IMR-90 (cell line): ENCODE results near the gene ARHGEF2. TPM values are rescaled to one million over a fixed set of nuclear protein-coding genes. Genes with fewer than 3 reads are reported as not detected.

Source experiments
- ATAC-seq: fragments of 200-7000 bp; cut with Tn5 transposase; 2 replicates; pipeline ENCODE4 v1.9.1; 2020; ENCODE audit warnings: low read depth, mild to moderate bottlenecking, moderate library complexity
- BruUV-seq: library from RNA; stranded (reverse); fragments of 400-500 nt; replicated peaks from 2 replicates; lab custom pipeline; 2021; lab: Mats Ljungman, UMichigan
- CTCF ChIA-PET: fragments of 300-600 bp; formaldehyde crosslinking; extraction: SDS; loops from one replicate; lab custom pipeline; 2021; ENCODE audit warnings: antibody characterized with exemption; lab: Yijun Ruan, JAX
- POLR2A ChIA-PET: fragments of 300-600 bp; sonication (Branson Sonifier 250); formaldehyde crosslinking; loops from one replicate; lab custom pipeline; 2022; ENCODE audit warnings: antibody characterized with exemption; ENCODE audit not compliant: unreplicated experiment; lab: Charles Lee
- DNase-seq: peaks from one replicate; pipeline ENCODE4 v3.0.0; 2013
- H2AFZ ChIP-seq: replicated peaks from 2 replicates; pipeline ENCODE3; 2013; ENCODE audit warnings: low read length, mild to moderate bottlenecking; ENCODE audit not compliant: poor library complexity
- H2AK5ac ChIP-seq: 2 replicates; pipeline ENCODE4 v1.6.1; 2013; ENCODE audit warnings: low read depth, low read length, inconsistent platforms
- H2AK9ac ChIP-seq: replicated peaks from 2 replicates; pipeline ENCODE3; 2013; ENCODE audit warnings: mild to moderate bottlenecking, low read depth, low read length, moderate library complexity; ENCODE audit not compliant: poor library complexity
- H2BK120ac ChIP-seq: 2 replicates; pipeline ENCODE4 v1.6.1; 2013; ENCODE audit warnings: low read depth, low read length, inconsistent platforms
- H2BK15ac ChIP-seq: 3 replicates; pipeline ENCODE4 v1.6.1; 2013; ENCODE audit warnings: low read depth, low read length, inconsistent platforms
- H2BK20ac ChIP-seq: 2 replicates; pipeline ENCODE4 v1.6.1; 2013; ENCODE audit warnings: low read depth, mild to moderate bottlenecking, inconsistent platforms, low read length, moderate library complexity
- H2BK5ac ChIP-seq: 2 replicates; pipeline ENCODE4 v1.6.1; 2013; ENCODE audit warnings: mild to moderate bottlenecking, low read depth, low read length, inconsistent platforms; ENCODE audit not compliant: poor library complexity, severe bottlenecking
- H3K14ac ChIP-seq: replicated peaks from 2 replicates; pipeline ENCODE4 v1.6.1; 2013; ENCODE audit warnings: low read depth, low read length, inconsistent platforms
- H3K18ac ChIP-seq: 2 replicates; pipeline ENCODE4 v1.6.1; 2013; ENCODE audit warnings: low read depth, low read length, control low read depth
- H3K23ac ChIP-seq: 2 replicates; pipeline ENCODE4 v1.6.1; 2013; ENCODE audit warnings: low read depth, low read length, inconsistent platforms
- H3K27ac ChIP-seq: 2 replicates; pipeline ENCODE4 v1.5.1; 2013; ENCODE audit warnings: mild to moderate bottlenecking, control low read depth, low read length; ENCODE audit not compliant: insufficient read depth
- H3K27me3 ChIP-seq: 2 replicates; pipeline ENCODE4 v1.6.1; 2013; ENCODE audit warnings: low read length; ENCODE audit not compliant: control insufficient read depth, insufficient read depth
- H3K36me3 ChIP-seq: 2 replicates; pipeline ENCODE4 v1.6.1; 2013; ENCODE audit warnings: low read length, mixed read lengths; ENCODE audit not compliant: control insufficient read depth, insufficient read depth
- H3K4ac ChIP-seq: 2 replicates; pipeline ENCODE4 v1.6.1; 2013; ENCODE audit warnings: low read depth, low read length, inconsistent platforms
- H3K4me1 ChIP-seq: 2 replicates; pipeline ENCODE4 v1.6.1; 2013; ENCODE audit warnings: low read length, mixed read lengths; ENCODE audit not compliant: control insufficient read depth, insufficient read depth
- H3K4me2 ChIP-seq: 2 replicates; pipeline ENCODE4 v1.6.1; 2013; ENCODE audit warnings: low read depth, mild to moderate bottlenecking, control low read depth, low read length, moderate library complexity
- H3K4me3 ChIP-seq: 2 replicates; pipeline ENCODE4 v1.5.1; 2013; ENCODE audit warnings: low read depth, mild to moderate bottlenecking, control low read depth, low read length, moderate library complexity; ENCODE audit not compliant: insufficient read depth
- H3K56ac ChIP-seq: 2 replicates; pipeline ENCODE4 v1.6.1; 2013; ENCODE audit warnings: low read length, inconsistent platforms; ENCODE audit not compliant: insufficient read depth; ENCODE audit errors: extremely low read depth
- H3K79me1 ChIP-seq, 2 experiments: 2 replicates each; pipeline ENCODE4 v1.6.1; 2013; ENCODE audit warnings: low read length in 2 of 2, inconsistent platforms in 1 of 2, low read depth in 1 of 2
- H3K9ac ChIP-seq: 2 replicates; pipeline ENCODE4 v1.6.1; 2013; ENCODE audit warnings: low read depth, low read length, control low read depth
- H3K9me1 ChIP-seq: 2 replicates; pipeline ENCODE4 v1.6.1; 2013; ENCODE audit warnings: low read length, inconsistent platforms; ENCODE audit not compliant: insufficient read depth
- H3K9me3 ChIP-seq: 2 replicates; pipeline ENCODE4 v1.6.1; 2013; ENCODE audit warnings: low read length; ENCODE audit not compliant: control insufficient read depth, insufficient read depth
- H4K20me1 ChIP-seq: 2 replicates; pipeline ENCODE4 v1.6.1; 2013; ENCODE audit warnings: low read length, inconsistent platforms; ENCODE audit not compliant: insufficient read depth
- H4K5ac ChIP-seq: 2 replicates; pipeline ENCODE4 v1.6.1; 2013; ENCODE audit warnings: mild to moderate bottlenecking, low read depth, low read length, control low read depth
- H4K8ac ChIP-seq, 2 experiments: 2 replicates each; pipeline ENCODE4 v1.6.1; 2013; ENCODE audit warnings: low read depth in 2 of 2, low read length in 2 of 2, control low read depth in 1 of 2, inconsistent platforms in 1 of 2
- H4K91ac ChIP-seq: 2 replicates; pipeline ENCODE4 v1.6.1; 2013; ENCODE audit warnings: low read depth, low read length, inconsistent platforms; ENCODE audit not compliant: insufficient read depth
- BHLHE40 ChIP-seq: fragments of 150-350 bp; IDR thresholded peaks from 2 replicates; pipeline ENCODE4 v1.6.1; 2016; ENCODE audit warnings: mild to moderate bottlenecking, low read depth, low read length
- MAFK ChIP-seq: IDR thresholded peaks from 2 replicates; pipeline ENCODE4 v1.6.1; 2012; ENCODE audit warnings: low read depth, low read length, improper control_type of control experiment
- MXI1 ChIP-seq: IDR thresholded peaks from 2 replicates; pipeline ENCODE4 v1.6.1; 2012; ENCODE audit warnings: low read depth, mild to moderate bottlenecking, low read length, moderate library complexity, borderline replicate concordance
- NFE2L2 ChIP-seq: fragments of 150-350 bp; IDR thresholded peaks from 2 replicates; pipeline ENCODE4 v1.6.1; 2016; ENCODE audit warnings: low read depth, mild to moderate bottlenecking, low read length
- POLR2A ChIP-seq: IDR thresholded peaks from 2 replicates; pipeline ENCODE4 v1.6.1; 2012; ENCODE audit warnings: mild to moderate bottlenecking, low read depth, low read length
- RFX5 ChIP-seq: IDR thresholded peaks from 2 replicates; pipeline ENCODE4 v1.8.0; 2012; ENCODE audit warnings: low read depth, mild to moderate bottlenecking, low read length, moderate library complexity
- SMC3 ChIP-seq: fragments of 150-350 bp; IDR thresholded peaks from 2 replicates; pipeline ENCODE4 v1.6.1; 2016; ENCODE audit warnings: low read depth, mild to moderate bottlenecking, antibody characterized with exemption, low read length, moderate library complexity
- WGBS, 2 experiments: methylation state at CpG; one replicate each; pipeline versions ENCODE4 v1.1.5 to v1.1.7; 2013; ENCODE audit warnings: missing lambda C conversion rate in 2 of 2; ENCODE audit not compliant: insufficient read length in 1 of 2; ENCODE audit errors: extremely low coverage in 2 of 2; 5-methylcytosine and 5-hydroxymethylcytosine counted together
- dilution Hi-C: fragments of 300-500 bp; cut with HindIII; formaldehyde crosslinking; loops from one replicate; pipeline ENCODE4 v1.14.3; 2018; ENCODE audit warnings: low sequenced_read_pairs; ENCODE audit not compliant: unreplicated experiment
- in situ Hi-C: fragments of 300-500 bp; cut with MboI; formaldehyde crosslinking; loops from 3 replicates; pipeline ENCODE4 v1.14.3; 2019; ENCODE audit warnings: low sequenced_read_pairs, inconsistent platforms, mixed read lengths
- intact Hi-C: fragments of 100-400 bp; cut with micrococcal nuclease; formaldehyde crosslinking; loops from 2 replicates; pipeline ENCODE4 v1.10.0; 2022
- polyA plus RNA-seq, 3 experiments: library from polyadenylated mRNA; depleted of rRNA; stranded (reverse); fragments of >200 nt; gene quantifications; 2 replicates each; pipeline ENCODE4 v1.2.3, GENCODE V29; 2012; ENCODE audit warnings: low replicate concordance in 1 of 3
- total RNA-seq: library from RNA; depleted of rRNA; stranded (reverse); fragments of >200 nt; gene quantifications from 2 replicates; pipeline ENCODE4 v1.2.3, GENCODE V29; 2012
- TF ChIP-seq, protein P1 (sequence below): conservative IDR thresholded peaks from 2 replicates; pipeline ENCODE4 v1.5.1; 2012; ENCODE audit warnings: mild to moderate bottlenecking, low read depth, low read length, improper control_type of control experiment

Gene ARHGEF2
- total and polyA plus RNA-seq, 2 of the 4 experiments (the other 2 are of a cell fraction), result 91.8 to 117 TPM

DNA sequence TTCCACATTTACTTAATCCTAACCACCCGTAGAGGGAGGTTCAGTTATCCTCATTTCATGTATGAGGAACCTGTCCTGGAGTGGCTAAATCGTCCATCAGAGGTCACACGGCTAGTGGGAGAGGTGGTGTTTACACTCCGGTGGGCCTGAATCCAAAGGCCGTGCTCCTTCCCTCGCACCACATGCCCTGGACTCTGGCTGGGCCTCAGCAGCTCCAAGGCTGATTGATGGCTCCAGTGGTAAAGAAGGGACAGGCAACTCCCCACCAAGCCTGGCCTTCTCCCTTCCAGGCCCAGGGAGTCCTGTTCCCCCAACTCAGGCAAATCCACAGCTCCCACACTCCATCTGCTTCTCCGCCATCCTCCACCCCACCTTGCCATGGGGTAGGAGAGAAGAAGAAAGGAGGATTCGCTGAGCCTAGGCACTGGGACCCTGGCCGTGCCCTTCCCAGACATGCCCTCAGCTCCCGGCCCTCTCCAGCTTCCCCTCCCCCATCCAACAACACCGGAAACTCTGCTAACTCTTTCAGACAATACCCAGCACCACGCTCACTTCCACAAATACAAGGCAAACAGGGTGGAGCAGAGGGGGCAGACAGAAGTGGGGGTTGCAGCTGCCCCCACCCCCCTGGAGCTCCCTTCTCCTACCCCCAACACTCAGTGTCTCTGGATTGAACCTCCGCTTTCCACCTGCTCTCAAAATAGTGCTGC is 10.9 kb downstream of the ARHGEF2 start:
- intact Hi-C loops, result no loop called here
- in situ Hi-C loops, result no loop called here
- peaks cover 37 to 82% of the 10 kb centered on the region in 2 experiments for H3K79me1 ChIP-seq
- H3K27ac ChIP-seq, result peak overlapping the region; percentile 82
- ChIA-PET CTCF (interaction anchor here (1.0 to 1.4 kb wide), 2 partner anchors 13 to 22 kb away, joined by 4 read pairs; no protein-coding TSS in a partner anchor), POLR2A (interaction anchor here (0.5 to 0.7 kb wide), 2 partner anchors 9 kb away, joined by 3 to 5 read pairs; no protein-coding TSS in a partner anchor)
- H2BK15ac ChIP-seq, result peak overlapping the region; percentile 56; the same call in 1 of the 3 replicates
- peak overlapping the region; percentile 25 for H3K9ac ChIP-seq
- peaks cover 50% of the 10 kb centered on the region for H3K4me1 ChIP-seq
- DNase-seq (no peak), ATAC-seq (no peak)
- peaks cover 69% of the 10 kb centered on the region for H3K36me3 ChIP-seq
- H2AFZ ChIP-seq, result no peak overlapping the region
- peak overlapping the region; percentile 14; the same call in 1 of the 2 replicates for H3K23ac ChIP-seq
- H3K27me3 ChIP-seq, result no peaks in the 10 kb centered on the region
- dilution Hi-C loops, result no loop called here
- peak overlapping the region; percentile 57; the same call in 1 of the 2 replicates for H4K91ac ChIP-seq
- peak overlapping the region; percentile 78 for H2AK5ac ChIP-seq
- H2BK20ac ChIP-seq, result no peak overlapping the region
- WGBS, 2 experiments, result no CpG with 5 or more reads among the region's 13 CpGs
- peak overlapping the region; percentile 14 for H4K5ac ChIP-seq
- H3K9me1 ChIP-seq, result peaks cover 43% of the 10 kb centered on the region
- peak overlapping the region; percentile 68 for H3K4ac ChIP-seq
- peak overlapping the region; percentile 67 for H2BK5ac ChIP-seq
- TF ChIP-seq MXI1 (no peak), SMC3 (no peak), MAFK (no peak), RFX5 (no peak), BHLHE40 (no peak), POLR2A (no peak), NFE2L2 (no peak)
- TF ChIP-seq, protein P1, sequence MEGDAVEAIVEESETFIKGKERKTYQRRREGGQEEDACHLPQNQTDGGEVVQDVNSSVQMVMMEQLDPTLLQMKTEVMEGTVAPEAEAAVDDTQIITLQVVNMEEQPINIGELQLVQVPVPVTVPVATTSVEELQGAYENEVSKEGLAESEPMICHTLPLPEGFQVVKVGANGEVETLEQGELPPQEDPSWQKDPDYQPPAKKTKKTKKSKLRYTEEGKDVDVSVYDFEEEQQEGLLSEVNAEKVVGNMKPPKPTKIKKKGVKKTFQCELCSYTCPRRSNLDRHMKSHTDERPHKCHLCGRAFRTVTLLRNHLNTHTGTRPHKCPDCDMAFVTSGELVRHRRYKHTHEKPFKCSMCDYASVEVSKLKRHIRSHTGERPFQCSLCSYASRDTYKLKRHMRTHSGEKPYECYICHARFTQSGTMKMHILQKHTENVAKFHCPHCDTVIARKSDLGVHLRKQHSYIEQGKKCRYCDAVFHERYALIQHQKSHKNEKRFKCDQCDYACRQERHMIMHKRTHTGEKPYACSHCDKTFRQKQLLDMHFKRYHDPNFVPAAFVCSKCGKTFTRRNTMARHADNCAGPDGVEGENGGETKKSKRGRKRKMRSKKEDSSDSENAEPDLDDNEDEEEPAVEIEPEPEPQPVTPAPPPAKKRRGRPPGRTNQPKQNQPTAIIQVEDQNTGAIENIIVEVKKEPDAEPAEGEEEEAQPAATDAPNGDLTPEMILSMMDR, result no peak
- no peak overlapping the region for H3K4me3 ChIP-seq
- H4K8ac ChIP-seq, result peak overlapping the region; percentile 45 to 48; a peak in 2 of 4 replicates
- no TSS peak for BruUV-seq
- 0 out of 2 replicates have a peak overlapping the region, but pooled peaks have one; percentile 22 for H3K14ac ChIP-seq
- peak overlapping the region; percentile 47 for H2AK9ac ChIP-seq
- peaks cover 88% of the 10 kb centered on the region for H4K20me1 ChIP-seq
- H3K18ac ChIP-seq, result peak overlapping the region; percentile 62
- H3K4me2 ChIP-seq, result peak overlapping the region; percentile 12; the same call in 1 of the 2 replicates
- no peak overlapping the region for H2BK120ac ChIP-seq
- H3K9me3 ChIP-seq, result no peaks in the 10 kb centered on the region
- H3K56ac ChIP-seq, result no peak overlapping the region
